ENCODE data around the gene UTP20. TPM values are rescaled to one million over a fixed set of nuclear protein-coding genes. Genes with fewer than 3 reads are reported as not detected.
"Not testable (repeated sequence)": the region's sequence is repeated elsewhere in the genome, so short reads cannot be mapped to it uniquely, and the experiment has no call there.

UTP20 gene
- total RNA-seq, 1 donor from 2014 or later, result 16.2 TPM

- H3K4me1 ChIP-seq (ENCODE audit: control insufficient read depth in 3 of 3, insufficient read depth in 3 of 3, low read length in 3 of 3), result peaks cover 10 to 14% (median 11%) of the 10 kb centered on the region in 3 donors
- H3K36me3 ChIP-seq (ENCODE audit: control insufficient read depth in 3 of 3, insufficient read depth in 3 of 3, low read length in 3 of 3); H3K9ac ChIP-seq (ENCODE audit: low read depth in 1 of 3, low read length in 3 of 3); H3K27ac ChIP-seq (ENCODE audit: low read depth, low read length); H3K27me3 ChIP-seq (ENCODE audit: control insufficient read depth in 3 of 3, insufficient read depth in 3 of 3, low read length in 3 of 3); H3K4me3 ChIP-seq (ENCODE audit: low read length in 3 of 3); H3K9me3 ChIP-seq (ENCODE audit: control insufficient read depth in 3 of 3, low read length in 3 of 3): not testable (repeated sequence)
Measured at GRCh38 chr12:101410169-101410568, 130.3 kb downstream of the UTP20 start.

DNA sequence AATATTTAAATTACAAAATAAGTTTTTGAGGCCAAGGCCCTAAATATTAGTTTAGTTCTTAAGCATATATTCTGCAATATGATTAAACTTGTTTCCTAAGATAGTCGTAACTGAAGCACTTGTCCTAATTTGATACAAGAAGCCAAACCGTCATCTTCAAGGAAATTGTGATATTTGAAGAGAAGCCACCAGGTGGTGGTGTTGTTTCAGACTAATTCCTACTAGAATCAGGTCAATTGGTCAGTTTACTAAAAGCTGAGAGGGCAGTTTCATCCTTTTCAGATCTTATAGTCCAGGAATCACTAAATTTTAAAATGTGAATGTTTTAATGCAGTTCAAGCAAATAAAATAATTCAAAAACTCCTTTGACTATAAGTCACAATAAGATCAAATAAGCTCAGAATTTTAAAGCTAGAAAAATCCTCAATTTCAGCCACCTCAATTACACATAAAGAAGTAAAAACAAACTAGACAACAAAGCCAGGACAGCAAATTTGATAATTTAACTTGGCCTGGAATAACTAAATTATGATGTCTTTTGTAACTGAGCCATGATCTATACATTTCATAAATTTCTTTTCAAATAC, 134.7 kb downstream of the UTP20 start:
- Histone ChIP-seq H3K9ac (ENCODE audit: low read depth in 1 of 3, low read length in 3 of 3) (no peak overlapping the region), H3K4me1 (ENCODE audit: control insufficient read depth in 3 of 3, insufficient read depth in 3 of 3, low read length in 3 of 3) (no peaks in the 10 kb centered on the region), H3K27ac (ENCODE audit: low read depth, low read length) (no peak overlapping the region), H3K4me3 (ENCODE audit: low read length in 3 of 3) (no peak overlapping the region), H3K9me3 (ENCODE audit: control insufficient read depth in 3 of 3, low read length in 3 of 3) (no peaks in the 10 kb centered on the region), H3K36me3 (ENCODE audit: control insufficient read depth in 3 of 3, insufficient read depth in 3 of 3, low read length in 3 of 3) (no peaks in the 10 kb centered on the region), H3K27me3 (ENCODE audit: control insufficient read depth in 3 of 3, insufficient read depth in 3 of 3, low read length in 3 of 3) (no peaks in the 10 kb centered on the region)

GRCh38 chr12:101415228-101415627, 135.3 kb downstream of the UTP20 start:
- H3K4me3 ChIP-seq (ENCODE audit: low read length in 3 of 3), result no peak overlapping the region
- H3K27me3 ChIP-seq (ENCODE audit: control insufficient read depth in 3 of 3, insufficient read depth in 3 of 3, low read length in 3 of 3), result no peaks in the 10 kb centered on the region
- H3K36me3 ChIP-seq (ENCODE audit: control insufficient read depth in 3 of 3, insufficient read depth in 3 of 3, low read length in 3 of 3), result no peaks in the 10 kb centered on the region
- no peak overlapping the region for H3K9ac ChIP-seq (ENCODE audit: low read depth in 1 of 3, low read length in 3 of 3)
- no peaks in the 10 kb centered on the region for H3K4me1 ChIP-seq (ENCODE audit: control insufficient read depth in 3 of 3, insufficient read depth in 3 of 3, low read length in 3 of 3)
- H3K9me3 ChIP-seq (ENCODE audit: control insufficient read depth in 3 of 3, low read length in 3 of 3), result no peaks in the 10 kb centered on the region
- H3K27ac ChIP-seq (ENCODE audit: low read depth, low read length), result no peak overlapping the region

DNA sequence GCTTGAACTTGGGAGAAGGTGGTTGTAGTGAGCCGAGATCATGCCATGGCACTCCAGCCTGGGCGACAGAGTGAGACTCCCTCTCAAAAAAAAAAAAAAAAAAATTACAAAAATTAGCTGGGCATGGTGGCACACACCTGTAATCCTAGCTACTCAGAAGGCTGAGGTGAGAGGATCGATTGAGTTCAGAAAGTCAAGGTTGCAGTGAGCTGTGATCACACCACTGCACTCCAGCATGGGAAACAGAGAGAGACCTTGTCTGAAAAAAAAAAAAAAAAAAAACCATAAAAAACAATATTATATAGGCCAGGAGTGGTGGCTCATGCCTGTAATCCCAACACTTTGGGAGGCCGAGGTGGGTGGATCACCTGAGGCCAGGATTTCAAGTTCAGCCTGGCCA, 142.2 kb downstream of the UTP20 start:
- not testable (repeated sequence) for H3K4me3 ChIP-seq (ENCODE audit: low read length in 3 of 3); H3K4me1 ChIP-seq (ENCODE audit: control insufficient read depth in 3 of 3, insufficient read depth in 3 of 3, low read length in 3 of 3); H3K9ac ChIP-seq (ENCODE audit: low read depth in 1 of 3, low read length in 3 of 3); H3K27me3 ChIP-seq (ENCODE audit: control insufficient read depth in 3 of 3, insufficient read depth in 3 of 3, low read length in 3 of 3); H3K27ac ChIP-seq (ENCODE audit: low read depth, low read length); H3K9me3 ChIP-seq (ENCODE audit: control insufficient read depth in 3 of 3, low read length in 3 of 3); H3K36me3 ChIP-seq (ENCODE audit: control insufficient read depth in 3 of 3, insufficient read depth in 3 of 3, low read length in 3 of 3)

DNA sequence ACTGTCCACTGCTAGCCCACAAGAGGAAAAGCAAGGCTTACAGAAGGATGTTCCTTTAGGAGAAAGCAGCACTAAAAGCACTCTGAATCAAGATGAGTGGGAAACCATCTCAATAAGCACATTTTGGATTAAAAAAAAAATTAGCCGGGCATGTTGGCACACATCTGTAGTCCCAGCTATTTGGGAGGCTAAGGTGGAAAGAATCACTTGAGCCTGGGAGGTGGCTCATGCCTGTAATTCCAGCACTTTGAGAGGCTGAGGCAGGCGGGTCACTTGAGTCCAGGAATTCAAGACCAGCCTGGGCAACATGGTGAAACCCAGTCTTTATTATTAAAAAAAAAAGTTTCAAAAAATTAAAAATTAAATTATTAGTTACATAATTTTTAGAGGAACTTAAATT, 144.7 kb downstream of the UTP20 start:
- H3K4me1 ChIP-seq (ENCODE audit: control insufficient read depth in 3 of 3, insufficient read depth in 3 of 3, low read length in 3 of 3), result no peaks in the 10 kb centered on the region
- no peaks in the 10 kb centered on the region for H3K36me3 ChIP-seq (ENCODE audit: control insufficient read depth in 3 of 3, insufficient read depth in 3 of 3, low read length in 3 of 3)
- no peak overlapping the region for H3K9ac ChIP-seq (ENCODE audit: low read depth in 1 of 3, low read length in 3 of 3)
- H3K27ac ChIP-seq (ENCODE audit: low read depth, low read length), result no peak overlapping the region
- no peak overlapping the region for H3K4me3 ChIP-seq (ENCODE audit: low read length in 3 of 3)
- no peaks in the 10 kb centered on the region for H3K27me3 ChIP-seq (ENCODE audit: control insufficient read depth in 3 of 3, insufficient read depth in 3 of 3, low read length in 3 of 3)
- no peaks in the 10 kb centered on the region for H3K9me3 ChIP-seq (ENCODE audit: control insufficient read depth in 3 of 3, low read length in 3 of 3)

DNA sequence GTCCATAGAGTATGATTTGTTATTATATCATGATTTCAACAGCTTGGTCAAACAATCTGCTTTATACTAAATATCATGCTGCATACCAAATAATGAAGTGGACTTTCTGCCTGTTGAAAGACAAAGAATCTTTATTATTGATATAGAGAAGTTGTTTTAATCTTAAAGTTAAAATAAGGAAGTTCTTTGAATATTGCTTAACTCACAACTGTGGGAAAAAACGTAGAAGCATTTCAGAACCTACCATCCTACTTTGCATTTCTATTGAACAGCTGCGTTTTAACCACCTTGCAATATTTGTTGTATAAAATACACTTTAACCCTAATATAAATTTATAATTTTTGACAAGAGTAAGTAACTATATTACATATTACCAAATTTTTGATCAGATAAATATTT, 150.6 kb downstream of the UTP20 start:
- no peak overlapping the region for H3K27ac ChIP-seq (ENCODE audit: low read depth, low read length)
- H3K36me3 ChIP-seq (ENCODE audit: control insufficient read depth in 3 of 3, insufficient read depth in 3 of 3, low read length in 3 of 3), result no peaks in the 10 kb centered on the region
- H3K4me1 ChIP-seq (ENCODE audit: control insufficient read depth in 3 of 3, insufficient read depth in 3 of 3, low read length in 3 of 3), result no peaks in the 10 kb centered on the region
- H3K9me3 ChIP-seq (ENCODE audit: control insufficient read depth in 3 of 3, low read length in 3 of 3), result no peaks in the 10 kb centered on the region
- no peaks in the 10 kb centered on the region for H3K27me3 ChIP-seq (ENCODE audit: control insufficient read depth in 3 of 3, insufficient read depth in 3 of 3, low read length in 3 of 3)
- H3K9ac ChIP-seq (ENCODE audit: low read depth in 1 of 3, low read length in 3 of 3), result no peak overlapping the region
- no peak overlapping the region for H3K4me3 ChIP-seq (ENCODE audit: low read length in 3 of 3)

GRCh38 chr12:101436136-101436535, 156.2 kb downstream of the UTP20 start:
- Histone ChIP-seq H3K27me3 (ENCODE audit: control insufficient read depth in 3 of 3, insufficient read depth in 3 of 3, low read length in 3 of 3) (no peaks in the 10 kb centered on the region), H3K27ac (ENCODE audit: low read depth, low read length) (no peak overlapping the region), H3K9ac (ENCODE audit: low read depth in 1 of 3, low read length in 3 of 3) (no peak overlapping the region), H3K9me3 (ENCODE audit: control insufficient read depth in 3 of 3, low read length in 3 of 3) (no peaks in the 10 kb centered on the region), H3K4me3 (ENCODE audit: low read length in 3 of 3) (no peak overlapping the region), H3K36me3 (ENCODE audit: control insufficient read depth in 3 of 3, insufficient read depth in 3 of 3, low read length in 3 of 3) (no peaks in the 10 kb centered on the region), H3K4me1 (ENCODE audit: control insufficient read depth in 3 of 3, insufficient read depth in 3 of 3, low read length in 3 of 3) (no peaks in the 10 kb centered on the region)

Small RNA genes lying within 50 kb of the gene (small RNA-seq; reads per million reads assigned to genes)
- gene RNU6-1068P (not detected), gene RPS27P23 (not detected)

Other genes starting within 250 kb of the UTP20 start
- gene SLC5A8, start 69.9 kb upstream of the UTP20 start, total RNA-seq, result under 0.01 TPM
- 42.3 TPM for gene ARL1, start 127.7 kb downstream of the UTP20 start, total RNA-seq
- not detected for gene SPIC, start 195.2 kb downstream of the UTP20 start, total RNA-seq

All from skeletal muscle tissue (tissue), 5 donors.